Glutamatergic neuron (in vitro differentiated cells): ENCODE results near the gene CLIP1. TPM values are rescaled to one million over a fixed set of nuclear protein-coding genes. Genes with fewer than 3 reads are reported as not detected.

Experiments
- DNase-seq: peaks from one replicate; pipeline ENCODE4 v3.0.0; 2022
- H3K27ac Mint-ChIP-seq: one replicate; pipeline ENCODE4 v1.8.0; 2020; ENCODE audit warnings: mild to moderate bottlenecking, mixed read lengths, inconsistent platforms; ENCODE audit not compliant: unreplicated experiment
- H3K27me3 Mint-ChIP-seq: one replicate; pipeline ENCODE4 v1.8.0; 2020; ENCODE audit warnings: mild to moderate bottlenecking, moderate library complexity, mixed read lengths, inconsistent platforms; ENCODE audit not compliant: unreplicated experiment
- H3K36me3 Mint-ChIP-seq: one replicate; pipeline ENCODE4 v1.8.0; 2020; ENCODE audit warnings: mild to moderate bottlenecking, mixed read lengths, inconsistent platforms; ENCODE audit not compliant: unreplicated experiment
- H3K4me1 Mint-ChIP-seq: one replicate; pipeline ENCODE4 v1.8.0; 2020; ENCODE audit warnings: mild to moderate bottlenecking, low read depth, mixed read lengths, inconsistent platforms; ENCODE audit not compliant: unreplicated experiment
- H3K4me3 Mint-ChIP-seq: one replicate; pipeline ENCODE4 v1.8.0; 2020; ENCODE audit warnings: mild to moderate bottlenecking, mixed read lengths, inconsistent platforms; ENCODE audit not compliant: unreplicated experiment
- H3K9me3 Mint-ChIP-seq: one replicate; pipeline ENCODE4 v1.8.0; 2020; ENCODE audit warnings: mild to moderate bottlenecking, moderate library complexity, mixed read lengths, inconsistent platforms; ENCODE audit not compliant: unreplicated experiment
- total RNA-seq: library from RNA; stranded (reverse); fragmentation: NEBNext Ultra II Directional; extraction: Animal tissue kit (Norgen Biotek cat#: 25700); gene quantifications from one replicate; pipeline ENCODE4 v1.2.1, GENCODE V29; 2021; ENCODE audit not compliant: unreplicated experiment
- TF ChIP-seq, protein P1 (sequence below): fragments of 200-600 bp; sonication (generic); IDR thresholded peaks from one replicate; pipeline ENCODE4 v1.5.0; 2021; ENCODE audit not compliant: partially characterized antibody, unreplicated experiment

Gene CLIP1
- total RNA-seq, 1 donor from 2014 or later = 65.7 TPM

DNA sequence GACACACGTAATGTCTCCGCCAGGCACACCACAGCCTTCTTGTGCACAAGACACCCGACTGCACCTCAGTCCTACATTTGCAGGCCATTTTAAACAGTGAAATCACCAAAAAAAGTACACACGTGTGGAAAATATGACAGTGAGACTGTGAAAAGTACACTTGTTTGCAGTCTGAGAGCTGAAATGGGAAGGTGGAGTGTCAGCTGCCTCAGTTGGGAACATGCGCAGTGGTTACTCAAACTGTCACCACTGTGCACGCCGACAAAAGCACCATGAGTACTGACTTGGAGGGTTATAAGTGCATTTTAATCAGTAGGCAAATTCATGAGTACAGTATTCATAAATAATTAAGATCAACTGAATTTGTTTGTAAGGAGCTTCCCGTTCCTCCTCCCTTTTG is 171.9 kb downstream of the CLIP1 start:
- peak overlapping the region; percentile 50 for H3K27ac Mint-ChIP-seq
- no peaks in the 10 kb centered on the region for H3K9me3 Mint-ChIP-seq
- no peak for DNase-seq
- H3K4me1 Mint-ChIP-seq = no peaks in the 10 kb centered on the region
- peaks cover 4% of the 10 kb centered on the region for H3K36me3 Mint-ChIP-seq
- no peak overlapping the region for H3K4me3 Mint-ChIP-seq
- TF ChIP-seq, protein P1, sequence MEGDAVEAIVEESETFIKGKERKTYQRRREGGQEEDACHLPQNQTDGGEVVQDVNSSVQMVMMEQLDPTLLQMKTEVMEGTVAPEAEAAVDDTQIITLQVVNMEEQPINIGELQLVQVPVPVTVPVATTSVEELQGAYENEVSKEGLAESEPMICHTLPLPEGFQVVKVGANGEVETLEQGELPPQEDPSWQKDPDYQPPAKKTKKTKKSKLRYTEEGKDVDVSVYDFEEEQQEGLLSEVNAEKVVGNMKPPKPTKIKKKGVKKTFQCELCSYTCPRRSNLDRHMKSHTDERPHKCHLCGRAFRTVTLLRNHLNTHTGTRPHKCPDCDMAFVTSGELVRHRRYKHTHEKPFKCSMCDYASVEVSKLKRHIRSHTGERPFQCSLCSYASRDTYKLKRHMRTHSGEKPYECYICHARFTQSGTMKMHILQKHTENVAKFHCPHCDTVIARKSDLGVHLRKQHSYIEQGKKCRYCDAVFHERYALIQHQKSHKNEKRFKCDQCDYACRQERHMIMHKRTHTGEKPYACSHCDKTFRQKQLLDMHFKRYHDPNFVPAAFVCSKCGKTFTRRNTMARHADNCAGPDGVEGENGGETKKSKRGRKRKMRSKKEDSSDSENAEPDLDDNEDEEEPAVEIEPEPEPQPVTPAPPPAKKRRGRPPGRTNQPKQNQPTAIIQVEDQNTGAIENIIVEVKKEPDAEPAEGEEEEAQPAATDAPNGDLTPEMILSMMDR = no peak
- no peaks in the 10 kb centered on the region for H3K27me3 Mint-ChIP-seq

DNA sequence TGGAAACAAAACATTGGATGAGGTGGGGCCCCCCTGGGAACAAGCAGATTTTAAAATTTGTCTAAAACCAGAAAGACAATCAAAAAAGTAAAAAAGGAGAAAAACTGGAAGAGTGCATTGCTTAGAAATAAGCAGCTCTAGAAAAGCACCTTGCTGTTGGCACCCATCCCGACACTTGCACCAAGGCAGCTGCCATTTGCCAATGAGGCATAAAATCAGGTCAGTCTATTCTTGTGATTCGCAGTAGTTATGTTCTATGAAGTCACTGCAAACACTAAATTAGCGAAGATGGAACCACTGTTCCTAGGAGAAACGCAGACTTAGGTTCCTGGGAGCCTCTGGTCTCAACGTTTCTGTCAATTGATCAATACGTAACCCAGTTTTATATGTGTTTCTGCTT is 172.4 kb downstream of the CLIP1 start:
- Mint-ChIP-seq H3K9me3 (no peaks in the 10 kb centered on the region), H3K4me3 (no peak overlapping the region), H3K4me1 (no peaks in the 10 kb centered on the region), H3K27ac (no peak overlapping the region), H3K27me3 (no peaks in the 10 kb centered on the region), H3K36me3 (peaks cover 4% of the 10 kb centered on the region)
- TF ChIP-seq, protein P1 = no peak
- no peak for DNase-seq

DNA sequence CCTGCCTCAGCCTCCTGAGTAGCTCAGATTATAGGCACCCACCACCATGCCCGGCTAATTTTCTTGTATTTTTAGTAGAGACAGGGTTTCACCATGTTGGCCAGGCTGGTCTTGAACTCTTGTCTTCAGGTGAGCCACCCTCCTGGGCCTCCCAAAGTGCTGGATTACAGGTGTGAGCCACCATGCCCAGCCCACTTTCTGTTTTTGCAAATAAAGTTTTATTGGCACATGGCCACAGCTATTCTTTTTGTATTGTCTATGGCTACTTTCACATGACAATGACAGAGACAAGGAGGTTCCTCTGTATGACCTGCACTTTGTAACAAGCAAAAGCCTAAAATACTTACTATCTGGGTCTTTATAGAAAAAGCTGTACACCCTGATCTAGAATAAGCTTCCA is 176.9 kb downstream of the CLIP1 start:
- Mint-ChIP-seq H3K4me1 (no peaks in the 10 kb centered on the region), H3K27ac (no peak overlapping the region), H3K4me3 (no peak overlapping the region), H3K9me3 (peaks cover 1% of the 10 kb centered on the region), H3K36me3 (peaks cover 4% of the 10 kb centered on the region), H3K27me3 (peaks cover 2% of the 10 kb centered on the region)
- TF ChIP-seq, protein P1 = no peak
- no peak for DNase-seq

DNA sequence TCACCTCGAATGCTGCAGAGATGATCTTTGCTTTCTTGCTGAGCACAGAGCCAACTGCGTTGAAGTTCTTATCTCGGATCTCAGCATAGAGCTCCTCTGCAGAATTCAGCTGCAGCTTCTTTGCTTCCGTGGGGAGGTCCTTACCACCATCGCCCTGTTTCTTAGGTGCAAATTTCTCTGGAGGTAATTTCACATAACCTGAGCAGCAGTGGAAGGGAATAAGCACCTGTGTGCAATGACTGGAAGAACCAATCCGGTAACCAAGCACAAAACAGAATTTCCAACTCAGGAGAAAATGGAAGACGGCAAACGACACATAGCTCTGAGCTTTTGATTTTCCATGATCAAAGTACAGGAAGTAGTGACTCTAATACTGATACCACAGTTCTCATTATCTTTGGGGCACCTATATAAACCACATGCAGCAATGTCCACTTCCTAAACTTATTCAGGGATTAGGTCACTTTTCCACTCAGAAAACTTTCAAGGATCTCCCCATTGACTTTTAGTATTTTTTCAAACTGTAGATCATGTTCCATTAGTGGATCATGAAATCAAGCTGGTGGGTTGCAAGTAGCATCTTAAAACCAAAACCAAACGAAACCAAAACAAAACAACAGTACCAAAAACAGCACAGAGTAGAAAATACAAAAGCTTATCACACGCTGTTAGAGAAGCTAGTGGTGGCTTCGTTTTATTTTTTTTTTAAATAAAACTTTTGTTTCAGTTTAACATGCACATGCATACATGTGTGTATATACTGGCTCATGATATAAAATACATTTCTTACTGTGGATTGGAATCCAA is 177.7 kb downstream of the CLIP1 start:
- TF ChIP-seq, protein P1 = no peak
- Mint-ChIP-seq H3K4me3 (no peak overlapping the region), H3K27ac (no peak overlapping the region), H3K36me3 (peaks cover 4% of the 10 kb centered on the region), H3K27me3 (peaks cover 2% of the 10 kb centered on the region), H3K4me1 (no peaks in the 10 kb centered on the region), H3K9me3 (peaks cover 2% of the 10 kb centered on the region)
- no peak for DNase-seq

DNA sequence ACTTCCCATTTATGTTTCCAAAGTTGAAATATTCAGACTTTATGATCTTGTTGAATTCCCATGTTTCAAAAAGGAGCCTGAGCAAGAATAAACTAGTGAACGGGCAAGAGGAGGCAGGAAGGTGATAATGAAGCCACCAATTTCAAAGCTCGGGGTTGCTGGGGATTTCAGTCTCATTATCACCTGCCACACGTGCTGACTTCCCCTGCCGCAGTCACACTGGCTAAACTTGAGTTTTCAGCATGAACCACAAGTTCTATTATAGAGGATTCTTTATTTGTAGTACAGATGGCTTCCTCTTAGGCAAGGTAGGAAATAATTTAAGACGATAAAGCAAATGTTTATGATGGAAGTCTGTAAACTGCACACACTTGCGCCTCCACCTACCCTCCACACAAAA is 178.5 kb downstream of the CLIP1 start:
- no peak overlapping the region for H3K27ac Mint-ChIP-seq

More for the DNA sequence above, 178.5 kb downstream of the CLIP1 start:
- TF ChIP-seq, protein P1 = no peak
- Mint-ChIP-seq H3K9me3 (peaks cover 3% of the 10 kb centered on the region), H3K27me3 (peaks cover 4% of the 10 kb centered on the region), H3K4me3 (no peak overlapping the region), H3K4me1 (peaks cover under 1% of the 10 kb centered on the region), H3K36me3 (peaks cover 4% of the 10 kb centered on the region)
- no peak for DNase-seq
